HEK293 (cell line): ENCODE data around the gene IPO9.

Experiments used
- CTCF ChIA-PET: fragments of 350-600 bp; formaldehyde crosslinking; extraction: SDS; loops from one replicate; lab custom pipeline; 2021; ENCODE audit warnings: antibody characterized with exemption; lab: Yijun Ruan, JAX
- POLR2A ChIA-PET: fragments of 300-600 bp; formaldehyde crosslinking; extraction: SDS; loops from one replicate; lab custom pipeline; 2020; ENCODE audit warnings: antibody characterized with exemption, inconsistent platforms; lab: Yijun Ruan, JAX
- H3K27ac ChIP-seq: fragments of 200-500 bp; sonication (Bioruptor generic); 2 replicates; pipeline ENCODE4 v1.5.1; 2014; ENCODE audit warnings: low read depth, low read length, control low read depth, inconsistent platforms; ENCODE audit errors: extremely low read depth
- H3K36me3 ChIP-seq, 2 experiments: fragments of 200-500 bp in 1 of 2; sonication (Bioruptor generic) in 1 of 2; 1 replicate in 1 of 2; 2 replicates in 1 of 2; pipeline ENCODE4 v1.5.1; 2014 to 2017; ENCODE audit warnings: inconsistent platforms in 2 of 2, low read length in 2 of 2; ENCODE audit not compliant: control insufficient read depth in 2 of 2, insufficient read depth in 1 of 2
- H3K4me1 ChIP-seq: fragments of 200-500 bp; sonication (Bioruptor generic); 2 replicates; pipeline ENCODE4 v1.5.1; 2014; ENCODE audit warnings: mild to moderate bottlenecking, low read length, inconsistent platforms; ENCODE audit not compliant: control insufficient read depth, insufficient read depth
- H3K4me3 ChIP-seq: 2 replicates; pipeline ENCODE4 v1.5.1; 2011; ENCODE audit warnings: low read depth, mild to moderate bottlenecking, control low read depth, low read length, moderate library complexity
- H3K9me3 ChIP-seq: fragments of 200-500 bp; sonication (Bioruptor generic); 2 replicates; pipeline ENCODE4 v1.5.1; 2014; ENCODE audit warnings: low read depth, low read length, inconsistent platforms; ENCODE audit not compliant: control insufficient read depth, insufficient read depth
- BCL11B ChIP-seq: fragments of 450-650 bp; formaldehyde crosslinking; IDR thresholded peaks from 2 replicates; pipeline ENCODE4 v1.5.1; 2016; ENCODE audit warnings: low read depth, missing biosample characterization, missing genetic modification characterization
- KLF10 ChIP-seq: fragments of 450-650 bp; IDR thresholded peaks from 2 replicates; pipeline ENCODE4 v1.5.1; 2018; ENCODE audit warnings: missing biosample characterization, mild to moderate bottlenecking, missing genetic modification characterization
- YY2 ChIP-seq: fragments of 450-650 bp; formaldehyde crosslinking; IDR thresholded peaks from 2 replicates; pipeline ENCODE4 v1.5.1; 2016; ENCODE audit warnings: missing biosample characterization, missing genetic modification characterization
- ZBTB48 ChIP-seq: fragments of 450-650 bp; formaldehyde crosslinking; IDR thresholded peaks from 2 replicates; pipeline ENCODE4 v1.5.1; 2016; ENCODE audit warnings: missing biosample characterization, missing genetic modification characterization
- ZEB2 ChIP-seq: fragments of 450-650 bp; formaldehyde crosslinking; IDR thresholded peaks from 2 replicates; pipeline ENCODE4 v1.5.1; 2016; ENCODE audit warnings: missing biosample characterization, missing genetic modification characterization
- ZIC2 ChIP-seq: fragments of 450-650 bp; formaldehyde crosslinking; IDR thresholded peaks from 2 replicates; pipeline ENCODE4 v1.5.1; 2016; ENCODE audit warnings: missing biosample characterization, missing genetic modification characterization
- ZNF121 ChIP-seq: fragments of 450-650 bp; formaldehyde crosslinking; IDR thresholded peaks from 2 replicates; pipeline ENCODE4 v1.5.1; 2016; ENCODE audit warnings: missing biosample characterization, missing genetic modification characterization
- ZNF2 ChIP-seq: fragments of 450-650 bp; formaldehyde crosslinking; IDR thresholded peaks from 2 replicates; pipeline ENCODE4 v1.5.1; 2016; ENCODE audit warnings: missing biosample characterization, missing genetic modification characterization
- ZNF23 ChIP-seq: fragments of 450-650 bp; formaldehyde crosslinking; IDR thresholded peaks from 2 replicates; pipeline ENCODE4 v1.5.1; 2016; ENCODE audit warnings: missing biosample characterization, missing genetic modification characterization, borderline replicate concordance
- ZNF426 ChIP-seq: fragments of 450-650 bp; formaldehyde crosslinking; IDR thresholded peaks from 2 replicates; pipeline ENCODE4 v1.5.1; 2017; ENCODE audit warnings: missing biosample characterization, missing genetic modification characterization, mild to moderate bottlenecking, inconsistent platforms, moderate library complexity
- ZNF555 ChIP-seq: fragments of 450-650 bp; formaldehyde crosslinking; conservative IDR thresholded peaks from 2 replicates; pipeline ENCODE4 v1.5.1; 2017; ENCODE audit warnings: missing biosample characterization, mild to moderate bottlenecking, missing genetic modification characterization, inconsistent platforms
- ZNF747 ChIP-seq: fragments of 450-650 bp; formaldehyde crosslinking; IDR thresholded peaks from 2 replicates; pipeline ENCODE4 v1.5.1; 2016; ENCODE audit warnings: missing biosample characterization, missing genetic modification characterization
- ZNF830 ChIP-seq: fragments of 450-650 bp; IDR thresholded peaks from 2 replicates; pipeline ENCODE4 v1.5.0; 2018; ENCODE audit warnings: missing biosample characterization, missing genetic modification characterization, low read depth, mild to moderate bottlenecking, moderate library complexity
- ZNF843 ChIP-seq: fragments of 450-650 bp; formaldehyde crosslinking; IDR thresholded peaks from 2 replicates; pipeline ENCODE4 v1.5.1; 2016; ENCODE audit warnings: missing biosample characterization, missing genetic modification characterization
- TF ChIP-seq, protein P1 (sequence below): fragments of 450-650 bp; formaldehyde crosslinking; IDR thresholded peaks from 2 replicates; pipeline ENCODE4 v1.5.1; 2016; ENCODE audit warnings: missing biosample characterization, missing genetic modification characterization
- TF ChIP-seq, protein P2 (sequence below): IDR thresholded peaks from 2 replicates; pipeline ENCODE4 v1.6.1; 2011; ENCODE audit warnings: mild to moderate bottlenecking, low read depth, low read length, borderline replicate concordance
- TF ChIP-seq, protein P3 (sequence below): fragments of 450-650 bp; formaldehyde crosslinking; IDR thresholded peaks from 2 replicates; pipeline ENCODE4 v1.5.1; 2016; ENCODE audit warnings: missing biosample characterization, missing genetic modification characterization
- TF ChIP-seq, protein P4 (sequence below): fragments of 450-650 bp; formaldehyde crosslinking; IDR thresholded peaks from 2 replicates; pipeline ENCODE4 v1.5.1; 2016; ENCODE audit warnings: missing biosample characterization, missing genetic modification characterization

Gene IPO9

DNA sequence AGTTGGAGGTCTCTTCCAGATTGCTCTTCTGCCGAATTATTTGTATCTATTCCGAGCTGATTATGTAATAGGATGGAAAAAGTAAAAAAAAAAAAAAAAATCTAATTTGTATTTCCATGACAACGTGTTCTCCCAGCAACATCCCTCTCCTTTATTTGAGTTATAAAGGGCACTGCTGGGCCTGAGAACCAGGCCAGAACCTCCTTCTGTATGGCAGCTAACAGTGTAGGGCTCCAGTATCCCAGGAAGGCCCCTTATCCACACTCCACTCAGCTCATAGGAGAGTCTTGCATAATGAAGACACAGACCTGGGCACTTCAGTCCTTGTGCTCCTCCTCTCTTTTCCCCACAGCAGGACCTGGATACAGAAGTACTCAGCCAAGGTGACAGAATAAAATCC is 3.7 kb upstream of the IPO9 start:
- Histone ChIP-seq H3K27ac (no peak overlapping the region), H3K4me1 (no peaks in the 10 kb centered on the region), H3K9me3 (no peaks in the 10 kb centered on the region), H3K4me3 (no peak overlapping the region), H3K36me3 (peaks cover 0 to 18% of the 10 kb centered on the region in 2 experiments; a peak in 1 of 3 replicates)
- CTCF ChIA-PET = interaction anchor here (0.7 kb wide), 1 partner anchor 21 kb away, joined by 3 read pairs; no protein-coding TSS in a partner anchor
- TF ChIP-seq, protein P1, sequence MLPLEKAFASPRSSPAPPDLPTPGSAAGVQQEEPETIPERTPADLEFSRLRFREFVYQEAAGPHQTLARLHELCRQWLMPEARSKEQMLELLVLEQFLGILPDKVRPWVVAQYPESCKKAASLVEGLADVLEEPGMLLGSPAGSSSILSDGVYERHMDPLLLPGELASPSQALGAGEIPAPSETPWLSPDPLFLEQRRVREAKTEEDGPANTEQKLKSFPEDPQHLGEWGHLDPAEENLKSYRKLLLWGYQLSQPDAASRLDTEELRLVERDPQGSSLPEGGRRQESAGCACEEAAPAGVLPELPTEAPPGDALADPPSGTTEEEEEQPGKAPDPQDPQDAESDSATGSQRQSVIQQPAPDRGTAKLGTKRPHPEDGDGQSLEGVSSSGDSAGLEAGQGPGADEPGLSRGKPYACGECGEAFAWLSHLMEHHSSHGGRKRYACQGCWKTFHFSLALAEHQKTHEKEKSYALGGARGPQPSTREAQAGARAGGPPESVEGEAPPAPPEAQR = no peak
- TF ChIP-seq ZIC2 (no peak), KLF10 (tag by site-specific recombination) (no peak), ZNF830 (tag by site-specific recombination) (no peak), ZNF2 (tag by site-specific recombination) (no peak), ZNF426 (tag by site-specific recombination) (no peak), ZNF747 (tag by site-specific recombination) (no peak)
- TF ChIP-seq, protein P2, sequence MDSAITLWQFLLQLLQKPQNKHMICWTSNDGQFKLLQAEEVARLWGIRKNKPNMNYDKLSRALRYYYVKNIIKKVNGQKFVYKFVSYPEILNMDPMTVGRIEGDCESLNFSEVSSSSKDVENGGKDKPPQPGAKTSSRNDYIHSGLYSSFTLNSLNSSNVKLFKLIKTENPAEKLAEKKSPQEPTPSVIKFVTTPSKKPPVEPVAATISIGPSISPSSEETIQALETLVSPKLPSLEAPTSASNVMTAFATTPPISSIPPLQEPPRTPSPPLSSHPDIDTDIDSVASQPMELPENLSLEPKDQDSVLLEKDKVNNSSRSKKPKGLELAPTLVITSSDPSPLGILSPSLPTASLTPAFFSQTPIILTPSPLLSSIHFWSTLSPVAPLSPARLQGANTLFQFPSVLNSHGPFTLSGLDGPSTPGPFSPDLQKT = no peak
- TF ChIP-seq, protein P3, sequence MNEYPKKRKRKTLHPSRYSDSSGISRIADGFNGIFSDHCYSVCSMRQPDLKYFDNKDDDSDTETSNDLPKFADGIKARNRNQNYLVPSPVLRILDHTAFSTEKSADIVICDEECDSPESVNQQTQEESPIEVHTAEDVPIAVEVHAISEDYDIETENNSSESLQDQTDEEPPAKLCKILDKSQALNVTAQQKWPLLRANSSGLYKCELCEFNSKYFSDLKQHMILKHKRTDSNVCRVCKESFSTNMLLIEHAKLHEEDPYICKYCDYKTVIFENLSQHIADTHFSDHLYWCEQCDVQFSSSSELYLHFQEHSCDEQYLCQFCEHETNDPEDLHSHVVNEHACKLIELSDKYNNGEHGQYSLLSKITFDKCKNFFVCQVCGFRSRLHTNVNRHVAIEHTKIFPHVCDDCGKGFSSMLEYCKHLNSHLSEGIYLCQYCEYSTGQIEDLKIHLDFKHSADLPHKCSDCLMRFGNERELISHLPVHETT = no peak
- POLR2A ChIA-PET = no interaction called here

DNA sequence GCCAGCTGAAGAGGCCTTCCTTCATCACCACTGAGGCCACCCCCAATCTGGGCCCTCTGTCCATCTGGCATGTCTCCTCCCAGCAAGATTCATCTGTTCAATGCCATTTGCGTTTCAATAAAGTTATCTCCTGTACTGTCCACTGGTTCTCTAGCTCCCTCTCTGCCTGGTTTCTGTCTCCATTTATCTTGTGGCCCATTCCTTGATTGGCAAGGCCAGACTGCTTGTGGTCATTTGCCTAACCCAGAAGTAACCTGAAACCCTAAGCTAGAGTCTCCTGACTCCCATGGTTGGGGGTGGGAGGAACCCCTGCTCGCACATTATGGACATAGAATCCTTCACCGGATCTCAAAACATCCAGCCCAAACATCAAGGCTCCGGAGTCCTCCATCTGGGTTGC is 2.1 kb upstream of the IPO9 start:
- ChIA-PET CTCF (interaction anchor here (1.1 to 4.0 kb wide), 4 partner anchors 9 to 69 kb away, joined by 3 to 36 read pairs (median 16); no protein-coding TSS in a partner anchor), POLR2A (interaction anchor here (1.4 kb wide), 1 partner anchor 8 kb away, joined by 3 read pairs; no protein-coding TSS in a partner anchor)
- peaks cover 0 to 12% of the 10 kb centered on the region in 2 experiments; a peak in 1 of 3 replicates for H3K36me3 ChIP-seq

DNA sequence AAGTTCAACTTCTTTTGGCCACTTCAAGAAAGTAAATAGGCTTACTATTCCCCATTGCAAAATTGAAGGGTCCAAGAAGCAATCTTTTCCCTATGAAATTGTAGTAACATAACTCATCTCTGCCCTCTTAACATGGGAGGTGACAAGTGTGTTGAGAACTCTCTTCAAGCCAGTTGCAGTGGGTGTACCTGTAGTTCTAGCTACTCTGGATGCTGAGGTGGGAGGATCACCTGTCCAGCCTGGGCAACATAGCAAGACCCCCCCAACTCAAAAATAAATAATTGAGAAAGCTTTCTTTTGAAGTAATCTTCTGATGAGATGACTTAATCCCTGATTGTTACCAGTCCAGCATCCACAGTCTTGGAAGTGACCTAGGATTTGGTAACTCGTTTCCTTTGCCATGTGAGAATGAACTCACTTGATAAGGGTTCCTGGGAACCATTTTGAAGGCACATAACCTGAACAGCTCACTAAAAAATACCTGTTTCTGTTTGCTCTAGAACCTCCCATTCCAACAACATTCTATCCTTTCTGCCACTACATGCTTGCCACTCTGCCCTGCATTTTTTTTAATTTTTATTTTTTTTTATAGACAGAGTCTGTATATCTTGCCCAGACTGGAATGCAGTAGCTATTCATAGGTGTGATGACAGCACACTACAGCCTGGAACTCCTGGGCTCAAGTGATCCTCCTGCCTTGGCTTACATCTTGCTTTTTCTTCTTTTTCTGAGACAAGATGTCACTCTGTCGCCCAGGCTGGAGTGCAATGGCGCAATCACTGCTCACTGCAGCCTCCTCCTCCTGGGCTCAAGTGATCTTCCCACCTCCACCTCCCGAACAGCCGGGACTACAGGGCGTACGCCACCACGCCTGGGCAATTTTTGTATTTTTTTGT is 1.4 kb upstream of the IPO9 start:
- no peak overlapping the region for H3K4me3 ChIP-seq
- ChIA-PET POLR2A (interaction anchor here (1.4 kb wide), 1 partner anchor 9 kb away, joined by 3 read pairs; no protein-coding TSS in a partner anchor), CTCF (interaction anchor here (0.5 to 4.0 kb wide), 12 partner anchors 9 to 909 kb away, joined by 3 to 36 read pairs (median 3); no protein-coding TSS in a partner anchor)
- TF ChIP-seq YY2 (tag by site-specific recombination) (no peak), ZNF121 (tag by site-specific recombination) (peak; percentile 65; the same call in 1 of the 2 replicates), BCL11B (no peak), ZNF555 (tag by site-specific recombination) (no peak)
- 0 out of 2 replicates have a peak, but pooled peaks cover 3% of the 10 kb centered on the region for H3K4me1 ChIP-seq
- no peaks in the 10 kb centered on the region for H3K9me3 ChIP-seq
- H3K36me3 ChIP-seq = peaks cover 0 to 5% of the 10 kb centered on the region in 2 experiments; a peak in 1 of 3 replicates
- H3K27ac ChIP-seq = no peak overlapping the region

More for the DNA sequence above, 2.1 kb upstream of the IPO9 start:
- Histone ChIP-seq H3K27ac (no peak overlapping the region), H3K4me3 (no peak overlapping the region), H3K9me3 (no peaks in the 10 kb centered on the region), H3K4me1 (0 out of 2 replicates have a peak, but pooled peaks cover 3% of the 10 kb centered on the region)
- TF ChIP-seq, protein P4, sequence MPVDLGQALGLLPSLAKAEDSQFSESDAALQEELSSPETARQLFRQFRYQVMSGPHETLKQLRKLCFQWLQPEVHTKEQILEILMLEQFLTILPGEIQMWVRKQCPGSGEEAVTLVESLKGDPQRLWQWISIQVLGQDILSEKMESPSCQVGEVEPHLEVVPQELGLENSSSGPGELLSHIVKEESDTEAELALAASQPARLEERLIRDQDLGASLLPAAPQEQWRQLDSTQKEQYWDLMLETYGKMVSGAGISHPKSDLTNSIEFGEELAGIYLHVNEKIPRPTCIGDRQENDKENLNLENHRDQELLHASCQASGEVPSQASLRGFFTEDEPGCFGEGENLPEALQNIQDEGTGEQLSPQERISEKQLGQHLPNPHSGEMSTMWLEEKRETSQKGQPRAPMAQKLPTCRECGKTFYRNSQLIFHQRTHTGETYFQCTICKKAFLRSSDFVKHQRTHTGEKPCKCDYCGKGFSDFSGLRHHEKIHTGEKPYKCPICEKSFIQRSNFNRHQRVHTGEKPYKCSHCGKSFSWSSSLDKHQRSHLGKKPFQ (tag by site-specific recombination) = no peak
- no peak for TF ChIP-seq ZNF121 (tag by site-specific recombination)
- TF ChIP-seq ZNF23 = no peak
- no peak for TF ChIP-seq ZNF843
- TF ChIP-seq ZEB2 (tag by site-specific recombination) = no peak
- TF ChIP-seq ZBTB48 (tag by site-specific recombination) = no peak
